H1 (cell line): ENCODE measurements around the gene CHD6. TPM values are rescaled to one million over a fixed set of nuclear protein-coding genes. Genes with fewer than 3 reads are reported as not detected.

Experiments
- CTCF ChIA-PET: fragments of 300-600 bp; sonication (Branson Sonifier 250); formaldehyde crosslinking; loops from one replicate; lab custom pipeline; 2021; ENCODE audit not compliant: partially characterized antibody; lab: Charles Lee
- POLR2A ChIA-PET: fragments of 300-600 bp; sonication (Branson Sonifier 250); formaldehyde crosslinking; loops from one replicate; lab custom pipeline; 2021; ENCODE audit warnings: inconsistent platforms; ENCODE audit not compliant: partially characterized antibody; lab: Charles Lee
- DNase-seq, 2 experiments: peaks; one replicate each; pipeline versions ENCODE4 v3.0.0 to v3.0.0-alpha.2; 2010 to 2022; ENCODE audit warnings: low spot score in 2 of 2, low read depth in 1 of 2, mixed read lengths in 1 of 2
- FAIRE-seq: peaks from 2 replicates; lab custom pipeline; 2011; peaks lifted over from hg19 to GRCh38; lab: Jason Lieb, UNC
- H2AFZ ChIP-seq: 2 replicates; pipeline ENCODE4 v1.8.1; 2012; ENCODE audit warnings: low read length, inconsistent platforms
- H2AK5ac ChIP-seq: 2 replicates; pipeline ENCODE4 v1.6.1; 2013; ENCODE audit warnings: low read depth, low read length
- H2BK120ac ChIP-seq: replicated peaks from 2 replicates; pipeline ENCODE3; 2013; ENCODE audit warnings: low read depth, low read length, inconsistent platforms
- H2BK12ac ChIP-seq: 2 replicates; pipeline ENCODE4 v1.6.1; 2013; ENCODE audit warnings: low read depth, low read length
- H2BK15ac ChIP-seq: 2 replicates; pipeline ENCODE4 v1.6.1; 2013; ENCODE audit warnings: low read length
- H2BK20ac ChIP-seq: 2 replicates; pipeline ENCODE4 v1.6.1; 2013; ENCODE audit warnings: low read length
- H2BK5ac ChIP-seq: 2 replicates; pipeline ENCODE4 v1.6.1; 2013; ENCODE audit warnings: low read depth, low read length
- H3K14ac ChIP-seq: 2 replicates; pipeline ENCODE4 v1.6.1; 2013; ENCODE audit warnings: inconsistent platforms; ENCODE audit not compliant: insufficient read length
- H3K18ac ChIP-seq: 2 replicates; pipeline ENCODE4 v1.6.1; 2013; ENCODE audit warnings: low read length; ENCODE audit errors: extremely low read depth
- H3K23ac ChIP-seq: 2 replicates; pipeline ENCODE4 v1.6.1; 2013; ENCODE audit warnings: inconsistent platforms; ENCODE audit not compliant: insufficient read length
- H3K23me2 ChIP-seq: 2 replicates; pipeline ENCODE4 v1.6.1; 2013; ENCODE audit warnings: low read depth, low read length
- H3K27ac ChIP-seq: 2 replicates; pipeline ENCODE4 v1.6.1; 2011; ENCODE audit warnings: low read depth, low read length, inconsistent platforms
- H3K27me3 ChIP-seq, 4 experiments: replicated peaks in 1 of 4; 1 replicate in 1 of 4; 2 replicates in 3 of 4; pipeline versions ENCODE4 v1.6.1 to v1.8.1; 2011 to 2013; ENCODE audit warnings: low read length in 3 of 4, mild to moderate bottlenecking in 3 of 4, inconsistent platforms in 2 of 4, mixed read lengths in 2 of 4, moderate library complexity in 1 of 4; ENCODE audit not compliant: control insufficient read depth in 3 of 4, insufficient read depth in 3 of 4; ENCODE audit errors: extremely low read depth in 1 of 4
- H3K36me3 ChIP-seq, 4 experiments: 2 replicates each; pipeline versions ENCODE4 v1.6.1 to v1.8.1; 2011 to 2013; ENCODE audit warnings: mild to moderate bottlenecking in 4 of 4, low read length in 3 of 4, moderate library complexity in 2 of 4, control low read depth in 1 of 4, inconsistent platforms in 1 of 4; ENCODE audit not compliant: insufficient read depth in 4 of 4, control insufficient read depth in 2 of 4
- H3K4ac ChIP-seq: replicated peaks from 2 replicates; pipeline ENCODE3; 2013; ENCODE audit warnings: low read length, low read depth, mixed read lengths, inconsistent platforms; ENCODE audit not compliant: insufficient read length
- H3K4me1 ChIP-seq, 4 experiments: replicated peaks in 1 of 4; 1 replicate in 1 of 4; 2 replicates in 3 of 4; pipeline versions ENCODE4 v1.6.1 to v1.8.1; 2011 to 2013; ENCODE audit warnings: low read length in 3 of 4, inconsistent platforms in 2 of 4, mixed read lengths in 1 of 4; ENCODE audit not compliant: insufficient read depth in 4 of 4, control insufficient read depth in 3 of 4
- H3K4me2 ChIP-seq, 2 experiments: 2 replicates each; pipeline versions ENCODE4 v1.6.1 to v1.8.1; 2011 to 2013; ENCODE audit warnings: low read depth in 2 of 2, low read length in 2 of 2, control low read depth in 1 of 2, inconsistent platforms in 1 of 2, mild to moderate bottlenecking in 1 of 2; ENCODE audit not compliant: insufficient read depth in 1 of 2
- H3K4me3 ChIP-seq, 4 experiments: fragments of 200-600, 300-600 bp in 1 of 4; sonication (generic), shearing (Covaris generic), sonication (Bioruptor Twin) in 1 of 4; 2 replicates each; pipeline versions ENCODE4 v1.5.1 to v1.8.1; 2011 to 2016; ENCODE audit warnings: low read length in 4 of 4, low read depth in 3 of 4, control low read depth in 2 of 4, inconsistent platforms in 2 of 4, mild to moderate bottlenecking in 2 of 4, mixed read lengths in 1 of 4, moderate library complexity in 1 of 4; ENCODE audit not compliant: insufficient read depth in 2 of 4; ENCODE audit errors: extremely low read depth in 1 of 4
- H3K56ac ChIP-seq: replicated peaks from 2 replicates; pipeline ENCODE3; 2013; ENCODE audit warnings: low read depth, mild to moderate bottlenecking, mixed read lengths, low read length, inconsistent platforms; ENCODE audit not compliant: insufficient read length
- H3K79me1 ChIP-seq: 2 replicates; pipeline ENCODE4 v1.6.1; 2013; ENCODE audit warnings: low read depth, low read length, control low read depth
- H3K79me2 ChIP-seq, 2 experiments: 2 replicates each; pipeline versions ENCODE4 v1.6.1 to v1.8.1; 2012 to 2013; ENCODE audit warnings: low read length in 2 of 2, mild to moderate bottlenecking in 2 of 2, inconsistent platforms in 1 of 2; ENCODE audit not compliant: insufficient read depth in 2 of 2, control insufficient read depth in 1 of 2
- H3K9ac ChIP-seq, 4 experiments: replicated peaks in 1 of 4; 1 replicate in 1 of 4; 2 replicates in 3 of 4; pipeline versions ENCODE4 v1.6.1 to v1.8.1; 2011 to 2013; ENCODE audit warnings: low read depth in 3 of 4, low read length in 3 of 4, control low read depth in 2 of 4, mild to moderate bottlenecking in 2 of 4, moderate library complexity in 2 of 4, inconsistent platforms in 1 of 4; ENCODE audit errors: extremely low read depth in 1 of 4
- H3K9me3 ChIP-seq, 2 experiments: 2 replicates each; pipeline versions ENCODE4 v1.6.1 to v1.8.1; 2012 to 2013; ENCODE audit warnings: mild to moderate bottlenecking in 2 of 2, moderate library complexity in 2 of 2, control low read depth in 1 of 2, inconsistent platforms in 1 of 2, low read depth in 1 of 2, low read length in 1 of 2, mixed read lengths in 1 of 2; ENCODE audit not compliant: insufficient read depth in 2 of 2
- H4K20me1 ChIP-seq, 2 experiments: replicated peaks in 1 of 2; 2 replicates each; pipeline versions ENCODE3 to v1.8.1; 2011 to 2013; ENCODE audit warnings: inconsistent platforms in 2 of 2, low read length in 2 of 2, mild to moderate bottlenecking in 1 of 2; ENCODE audit not compliant: insufficient read depth in 2 of 2, control insufficient read depth in 1 of 2
- H4K5ac ChIP-seq: 2 replicates; pipeline ENCODE4 v1.6.1; 2013; ENCODE audit warnings: low read length, low read depth, mixed read lengths, inconsistent platforms; ENCODE audit not compliant: insufficient read length
- H4K8ac ChIP-seq: 2 replicates; pipeline ENCODE4 v1.8.0; 2013; ENCODE audit warnings: mild to moderate bottlenecking, moderate library complexity, low read length, inconsistent platforms; ENCODE audit not compliant: insufficient read depth; ENCODE audit errors: extremely low read depth
- H4K91ac ChIP-seq: replicated peaks from 2 replicates; pipeline ENCODE3; 2013; ENCODE audit warnings: low read length, mixed read lengths, inconsistent platforms; ENCODE audit not compliant: insufficient read length
- CTCF ChIP-seq, 3 experiments: IDR thresholded peaks; 1 replicate in 2 of 3; 2 replicates in 1 of 3; pipeline versions ENCODE4 v1.5.1 to v1.6.1; 2011; ENCODE audit warnings: low read length in 3 of 3, mild to moderate bottlenecking in 3 of 3, inconsistent platforms in 2 of 3, low read depth in 1 of 3, moderate library complexity in 1 of 3; ENCODE audit not compliant: insufficient read depth in 1 of 3; ENCODE audit errors: control extremely low read depth in 1 of 3
- GABPA ChIP-seq: IDR thresholded peaks from 2 replicates; pipeline ENCODE4 v1.6.1; 2011; ENCODE audit warnings: mild to moderate bottlenecking, low read length, moderate library complexity, borderline replicate concordance; ENCODE audit not compliant: insufficient read depth
- GTF2F1 ChIP-seq: IDR thresholded peaks from 2 replicates; pipeline ENCODE4 v1.6.1; 2012; ENCODE audit warnings: low read depth, low read length, improper control_type of control experiment, borderline replicate concordance
- HDAC6 ChIP-seq: IDR thresholded peaks from one replicate; pipeline ENCODE4 v1.7.1; 2012; ENCODE audit warnings: low read depth, mild to moderate bottlenecking, inconsistent platforms, low read length, moderate library complexity
- KDM5A ChIP-seq: fragments of 200-600 bp; IDR thresholded peaks from 2 replicates; pipeline ENCODE4 v1.7.1; 2012; ENCODE audit warnings: mild to moderate bottlenecking, low read length, inconsistent platforms, mixed read lengths
- RXRA ChIP-seq: IDR thresholded peaks from 2 replicates; pipeline ENCODE4 v1.6.1; 2011; ENCODE audit warnings: low read depth, mild to moderate bottlenecking, low read length, moderate library complexity; ENCODE audit not compliant: insufficient read depth
- SIN3A ChIP-seq, 2 experiments: IDR thresholded peaks in 1 of 2; conservative IDR thresholded peaks in 1 of 2; 2 replicates each; pipeline ENCODE4 v1.6.1; 2011 to 2012; ENCODE audit warnings: low read length in 2 of 2, improper control_type of control experiment in 1 of 2, low read depth in 1 of 2, mild to moderate bottlenecking in 1 of 2
- SIRT6 ChIP-seq: IDR thresholded peaks from one replicate; pipeline ENCODE4 v1.7.1; 2012; ENCODE audit warnings: low read length, inconsistent platforms
- SRF ChIP-seq: IDR thresholded peaks from 2 replicates; pipeline ENCODE4 v1.6.1; 2011; ENCODE audit warnings: mild to moderate bottlenecking, low read depth, low read length, moderate library complexity
- USF2 ChIP-seq: IDR thresholded peaks from 2 replicates; pipeline ENCODE4 v1.6.1; 2011; ENCODE audit warnings: low read length, improper control_type of control experiment
- WGBS, 2 experiments: shearing (Covaris generic) in 1 of 2; methylation state at CpG; one replicate each; pipeline versions ENCODE4 v1.1.6 to v1.1.7; 2013 to 2015; ENCODE audit warnings: low lambda C conversion rate in 2 of 2, mixed read lengths in 2 of 2, inconsistent platforms in 1 of 2, low coverage in 1 of 2, missing lambda C conversion rate in 1 of 2; ENCODE audit not compliant: insufficient replicate concordance in 2 of 2, insufficient coverage in 1 of 2, insufficient read length in 1 of 2; ENCODE audit errors: extremely low coverage in 1 of 2, missing lambda C conversion rate in 1 of 2; 5-methylcytosine and 5-hydroxymethylcytosine counted together
- polyA plus RNA-seq, 7 experiments: library from polyadenylated mRNA; depleted of rRNA in 3 of 7; stranded (reverse) in 5 of 7; unstranded in 2 of 7; fragments of >200 nt in 5 of 7; fragments of 200-250 nt in 2 of 7; gene quantifications; 1 replicate in 5 of 7; 2 replicates in 1 of 7; 4 replicates in 1 of 7; pipeline versions ENCODE4 v1.2.1 to v1.2.3, GENCODE V29; 2011 to 2013; ENCODE audit warnings: missing spikeins in 2 of 7, mixed read lengths in 2 of 7
- total RNA-seq: library from RNA; stranded (reverse); fragmentation: NEBNext Ultra II Directional; extraction: Animal tissue kit (Norgen Biotek cat#: 25700); gene quantifications from 2 replicates; pipeline ENCODE4 v1.2.1, GENCODE V29; 2021

The CHD6 gene
- total and polyA plus RNA-seq, 2 of the 8 experiments (the other 6 are each of a cell fraction or from before 2014, with no cell fraction given): 11.1 to 62.9 TPM

DNA sequence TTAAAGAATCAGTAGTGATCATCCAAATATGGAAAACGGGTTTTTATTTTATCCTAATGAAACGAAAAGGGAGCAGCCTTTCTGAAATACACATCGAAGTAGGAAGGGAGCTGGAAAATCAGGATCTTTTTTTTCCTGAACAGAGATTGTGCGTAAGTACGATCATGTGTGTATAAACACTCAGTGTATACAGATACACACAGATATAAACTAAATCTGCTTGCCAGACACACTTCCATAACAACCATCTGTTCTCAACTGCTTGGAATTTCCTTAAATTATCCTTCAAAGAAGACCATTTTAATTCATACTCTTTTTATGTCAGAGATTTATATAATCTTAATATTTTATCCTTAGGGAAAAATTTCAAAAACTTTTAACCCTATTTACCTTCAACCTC lies 110.7 kb downstream of the CHD6 start:
- Histone ChIP-seq H4K91ac (no peak overlapping the region), H4K20me1 (peaks cover 0 to 2% of the 10 kb centered on the region in 2 experiments), H3K56ac (no peak overlapping the region), H3K4me3 (no peak overlapping the region), H2BK20ac (no peak overlapping the region), H3K14ac (no peak overlapping the region), H2BK120ac (no peak overlapping the region), H4K5ac (no peak overlapping the region), H3K4me2 (no peak overlapping the region), H2AK5ac (no peak overlapping the region), H2BK12ac (no peak overlapping the region), H3K18ac (no peak overlapping the region), H2BK15ac (no peak overlapping the region), H3K36me3 (peaks cover 0 to 11% (median 3%) of the 10 kb centered on the region in 4 experiments; a peak in 4 of 8 replicates), H3K27ac (no peak overlapping the region), H4K8ac (no peak overlapping the region), H3K23ac (no peak overlapping the region), H3K23me2 (no peaks in the 10 kb centered on the region), H3K27me3 (no peaks in the 10 kb centered on the region), H2BK5ac (no peak overlapping the region), H3K4ac (no peak overlapping the region), H3K9me3 (no peaks in the 10 kb centered on the region), H3K9ac (no peak overlapping the region), H3K4me1 (peaks cover 0 to 4% (median 2%) of the 10 kb centered on the region in 4 experiments; a peak in 2 of 7 replicates), H2AFZ (no peak overlapping the region), H3K79me1 (peaks cover 6% of the 10 kb centered on the region; the same call in 1 of the 2 replicates), H3K79me2 (peaks cover 0 to 30% of the 10 kb centered on the region in 2 experiments; a peak in 2 of 4 replicates)
- POLR2A ChIA-PET: no interaction called here
- CTCF ChIA-PET: no interaction called here
- DNase-seq (no peak), FAIRE-seq (no peak)
- 92% methylated on average over 5 of the region's 5 CpGs; no CpG with 5 or more reads in 1 of the 2 experiments for WGBS, 2 experiments
- TF ChIP-seq CTCF (IDR thresholded peaks at IDR 0.05; ENCODE audit: control extremely low read depth in 1 of 3, insufficient read depth in 1 of 3, low read depth in 1 of 3, low read length in 3 of 3): no peak
- no peak for TF ChIP-seq KDM5A
- no peak for TF ChIP-seq USF2
- TF ChIP-seq RXRA: no peak
- TF ChIP-seq SIN3A (conservative IDR thresholded peaks at IDR 0.05 in 1 of 2, IDR thresholded peaks at IDR 0.05 in 1 of 2; ENCODE audit: low read depth in 1 of 2, low read length in 2 of 2): no peak
- TF ChIP-seq HDAC6: no peak
- TF ChIP-seq SIRT6: no peak
- TF ChIP-seq SRF: no peak
- TF ChIP-seq GTF2F1: no peak
- TF ChIP-seq GABPA: no peak
